Prostate gland (tissue), 2 donors: Measurements from ENCODE around the gene ZNG1F.
"Not testable (repeated sequence)": the region's sequence is repeated elsewhere in the genome, so short reads cannot be mapped to it uniquely, and the experiment has no call there.

ENCODE experiments used
- CTCF ChIP-seq, 4 experiments: fragments of 200-600 bp in 2 of 4; fragments of 450-650 bp in 2 of 4; sonication (generic) in 2 of 4; IDR thresholded peaks; 1 replicate in 3 of 4; 2 replicates in 1 of 4; pipeline ENCODE4 v1.5.1; 2016 to 2019; ENCODE audit warnings: antibody characterized with exemption in 4 of 4, mild to moderate bottlenecking in 2 of 4, moderate library complexity in 2 of 4
- POLR2A ChIP-seq: fragments of 450-650 bp; IDR thresholded peaks from one replicate; pipeline ENCODE4 v1.6.1; 2016; ENCODE audit warnings: antibody characterized with exemption, mild to moderate bottlenecking
- POLR2AphosphoS5 ChIP-seq: sonication (generic); formaldehyde crosslinking; IDR thresholded peaks from one replicate; pipeline ENCODE4 v1.6.1; 2017; ENCODE audit warnings: antibody characterized with exemption

- not testable (repeated sequence) for TF ChIP-seq CTCF (IDR thresholded peaks at IDR 0.05); POLR2A; POLR2AphosphoS5
Observed at GRCh38 chr9:41125936-41126335, 63.2 kb downstream of the ZNG1F start.
